H9 (cell line): ENCODE results near the gene IFT122. TPM values are rescaled to one million over a fixed set of nuclear protein-coding genes. Genes with fewer than 3 reads are reported as not detected.
A peak's percentile ranks its signal among the peaks of the same experiment; 100 is the strongest.

Experiments used
- DNase-seq: peaks from one replicate; pipeline ENCODE4 v3.0.0-alpha.2; 2017
- H2AFZ ChIP-seq: one replicate; pipeline ENCODE4 v1.6.1; 2013; ENCODE audit warnings: mild to moderate bottlenecking, low read length, control low read depth, moderate library complexity
- H2AK5ac ChIP-seq: 2 replicates; pipeline ENCODE4 v1.6.1; 2013; ENCODE audit warnings: low read length, control low read depth, mixed read lengths; ENCODE audit not compliant: insufficient read length
- H2BK120ac ChIP-seq: one replicate; pipeline ENCODE4 v1.6.1; 2013; ENCODE audit warnings: low read depth, mild to moderate bottlenecking, low read length, control low read depth, inconsistent platforms; ENCODE audit not compliant: poor library complexity, severe bottlenecking
- H2BK12ac ChIP-seq: 2 replicates; pipeline ENCODE4 v1.6.1; 2013; ENCODE audit warnings: low read length, control low read depth, mixed read lengths, low read depth; ENCODE audit not compliant: insufficient read length
- H2BK15ac ChIP-seq: 2 replicates; pipeline ENCODE4 v1.6.1; 2013; ENCODE audit warnings: low read depth, low read length, control low read depth
- H2BK20ac ChIP-seq: one replicate; pipeline ENCODE4 v1.6.1; 2013; ENCODE audit warnings: low read depth, mild to moderate bottlenecking, low read length, control low read depth, inconsistent platforms; ENCODE audit not compliant: poor library complexity, severe bottlenecking
- H2BK5ac ChIP-seq: 2 replicates; pipeline ENCODE4 v1.6.1; 2013; ENCODE audit warnings: low read length, control low read depth, mixed read lengths; ENCODE audit not compliant: insufficient read length
- H3K14ac ChIP-seq: 2 replicates; pipeline ENCODE4 v1.6.1; 2013; ENCODE audit warnings: low read length, control low read depth; ENCODE audit not compliant: insufficient read depth
- H3K18ac ChIP-seq: 2 replicates; pipeline ENCODE4 v1.6.1; 2013; ENCODE audit warnings: low read depth, mild to moderate bottlenecking, mixed read lengths, low read length, control low read depth; ENCODE audit not compliant: insufficient read length
- H3K23ac ChIP-seq: 2 replicates; pipeline ENCODE4 v1.6.1; 2013; ENCODE audit warnings: low read length, control low read depth, mixed read lengths, low read depth; ENCODE audit not compliant: insufficient read length
- H3K23me2 ChIP-seq: 2 replicates; pipeline ENCODE4 v1.6.1; 2013; ENCODE audit warnings: low read depth, mild to moderate bottlenecking, mixed read lengths, low read length, control low read depth; ENCODE audit not compliant: insufficient read length, poor library complexity, severe bottlenecking
- H3K27ac ChIP-seq: 2 replicates; pipeline ENCODE4 v1.5.1; 2013; ENCODE audit warnings: low read length, control low read depth, mixed read lengths, low read depth; ENCODE audit not compliant: insufficient read length
- H3K27me3 ChIP-seq: 2 replicates; pipeline ENCODE4 v1.6.1; 2013; ENCODE audit warnings: low read length, control low read depth, inconsistent platforms; ENCODE audit not compliant: insufficient read depth
- H3K4ac ChIP-seq: 2 replicates; pipeline ENCODE4 v1.6.1; 2013; ENCODE audit warnings: low read depth, mild to moderate bottlenecking, control low read depth, inconsistent platforms, low read length, moderate library complexity
- H3K4me1 ChIP-seq: 2 replicates; pipeline ENCODE4 v1.6.1; 2013; ENCODE audit warnings: low read length, control low read depth, inconsistent platforms; ENCODE audit not compliant: insufficient read depth
- H3K4me2 ChIP-seq: 2 replicates; pipeline ENCODE4 v1.6.1; 2013; ENCODE audit warnings: low read length, control low read depth, mixed read lengths; ENCODE audit not compliant: insufficient read length, insufficient read depth
- H3K56ac ChIP-seq: 2 replicates; pipeline ENCODE4 v1.6.1; 2013; ENCODE audit warnings: low read depth, mild to moderate bottlenecking, mixed read lengths, low read length, control low read depth; ENCODE audit not compliant: insufficient read length
- H3K79me1 ChIP-seq: 2 replicates; pipeline ENCODE4 v1.6.1; 2013; ENCODE audit warnings: low read depth, mild to moderate bottlenecking, moderate library complexity, low read length, control low read depth, inconsistent platforms; ENCODE audit not compliant: insufficient read depth, poor library complexity, severe bottlenecking
- H3K79me2 ChIP-seq: 2 replicates; pipeline ENCODE4 v1.6.1; 2013; ENCODE audit warnings: low read length, control low read depth, inconsistent platforms; ENCODE audit not compliant: insufficient read depth
- H3K9ac ChIP-seq: 2 replicates; pipeline ENCODE4 v1.6.1; 2013; ENCODE audit warnings: low read length, control low read depth, mixed read lengths; ENCODE audit not compliant: insufficient read length; ENCODE audit errors: extremely low read depth
- H3K9me3 ChIP-seq: one replicate; pipeline ENCODE4 v1.6.1; 2013; ENCODE audit warnings: low read depth, low read length, inconsistent platforms; ENCODE audit not compliant: control insufficient read depth
- H3T11ph ChIP-seq: one replicate; pipeline ENCODE4 v1.6.1; 2013; ENCODE audit warnings: mild to moderate bottlenecking, low read length, control low read depth, inconsistent platforms
- H4K20me1 ChIP-seq: one replicate; pipeline ENCODE4 v1.6.1; 2013; ENCODE audit not compliant: control insufficient read depth, insufficient read length, insufficient read depth
- H4K5ac ChIP-seq: 2 replicates; pipeline ENCODE4 v1.6.1; 2013; ENCODE audit warnings: low read depth, mild to moderate bottlenecking, mixed read lengths, low read length, control low read depth; ENCODE audit not compliant: insufficient read length
- H4K8ac ChIP-seq: replicated peaks from 2 replicates; pipeline ENCODE4 v1.6.1; 2013; ENCODE audit warnings: low read length, control low read depth, mixed read lengths, low read depth; ENCODE audit not compliant: insufficient read length
- H4K91ac ChIP-seq: 2 replicates; pipeline ENCODE4 v1.6.1; 2013; ENCODE audit warnings: low read depth, mild to moderate bottlenecking, moderate library complexity, mixed read lengths, low read length, control low read depth; ENCODE audit not compliant: insufficient read length
- H3K27ac Mint-ChIP-seq, 3 experiments: 2 replicates in 2 of 3; 3 replicates in 1 of 3; pipeline ENCODE4 v1.8.0; 2020 to 2021; ENCODE audit warnings: mixed read lengths in 3 of 3, mild to moderate bottlenecking in 1 of 3, moderate library complexity in 1 of 3
- H3K27me3 Mint-ChIP-seq: 2 replicates; pipeline ENCODE4 v1.8.0; 2021; ENCODE audit warnings: low read depth, mild to moderate bottlenecking, moderate library complexity, mixed read lengths
- H3K36me3 Mint-ChIP-seq, 3 experiments: 2 replicates in 2 of 3; 3 replicates in 1 of 3; pipeline ENCODE4 v1.8.0; 2020 to 2021; ENCODE audit warnings: low read depth in 3 of 3, mixed read lengths in 3 of 3; ENCODE audit not compliant: insufficient read depth in 1 of 3
- H3K4me1 Mint-ChIP-seq, 2 experiments: 2 replicates each; pipeline ENCODE4 v1.8.0; 2020; ENCODE audit warnings: mixed read lengths in 2 of 2
- H3K4me3 Mint-ChIP-seq, 2 experiments: 2 replicates in 1 of 2; 3 replicates in 1 of 2; pipeline ENCODE4 v1.8.0; 2020 to 2021; ENCODE audit warnings: mild to moderate bottlenecking in 2 of 2, mixed read lengths in 2 of 2, moderate library complexity in 1 of 2
- H3K9me3 Mint-ChIP-seq, 2 experiments: 2 replicates in 1 of 2; 3 replicates in 1 of 2; pipeline ENCODE4 v1.8.0; 2020; ENCODE audit warnings: mild to moderate bottlenecking in 2 of 2, mixed read lengths in 2 of 2, moderate library complexity in 1 of 2
- total RNA-seq: library from RNA; stranded (reverse); gene quantifications from 2 replicates; pipeline ENCODE4 v1.2.1, GENCODE V29; 2021
- TF ChIP-seq, protein P1 (sequence below): fragments of 200-600 bp; sonication (generic); conservative IDR thresholded peaks from 3 replicates; pipeline ENCODE4 v1.8.0; 2021; ENCODE audit warnings: antibody characterized with exemption, mild to moderate bottlenecking

IFT122 gene
- total RNA-seq, 1 experiment from 2014 or later, result 19.3 TPM

DNA sequence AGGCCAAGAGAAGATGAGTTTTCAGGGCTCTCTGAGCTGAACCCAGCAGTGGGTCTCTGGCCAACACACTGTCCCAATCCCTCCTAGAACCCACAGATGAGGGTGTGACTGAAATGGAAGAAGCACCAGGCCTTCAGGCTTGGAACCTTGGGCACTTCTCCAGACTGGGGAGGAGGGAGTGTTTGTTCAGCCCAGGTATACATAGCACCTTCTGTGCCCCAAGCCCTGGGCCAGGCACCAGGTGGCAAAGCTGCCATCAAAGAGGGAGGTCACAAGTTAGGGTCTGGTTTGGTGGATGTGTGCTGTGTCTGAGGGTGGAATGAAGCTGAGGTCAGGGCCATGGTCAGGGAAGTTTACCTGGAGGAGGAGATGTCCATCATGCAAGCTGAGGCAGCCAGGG, 72.6 kb downstream of the IFT122 start:
- no peaks in the 10 kb centered on the region for H4K20me1 ChIP-seq
- no peak overlapping the region for H3K9ac ChIP-seq
- Mint-ChIP-seq H3K36me3 (peaks cover 8 to 25% (median 19%) of the 10 kb centered on the region in 3 experiments; a peak in 6 of 7 replicates), H3K27me3 (peaks cover 2% of the 10 kb centered on the region; the same call in 1 of the 2 replicates), H3K9me3 (no peaks in the 10 kb centered on the region), H3K4me1 (peaks cover 4 to 7% of the 10 kb centered on the region in 2 experiments; a peak in 3 of 4 replicates), H3K4me3 (no peak overlapping the region), H3K27ac (peak overlapping the region in 1 of 3 experiments; percentile 42; a peak in 2 of 7 replicates)
- no peak overlapping the region for H3K14ac ChIP-seq
- no peak overlapping the region for H2BK120ac ChIP-seq
- no peak overlapping the region for H3K27ac ChIP-seq
- no peak overlapping the region for H2BK12ac ChIP-seq
- H3K23ac ChIP-seq, result no peak overlapping the region
- H2BK5ac ChIP-seq, result no peak overlapping the region
- H3T11ph ChIP-seq, result no peak overlapping the region
- no peak overlapping the region for H4K8ac ChIP-seq
- no peak overlapping the region for H3K4ac ChIP-seq
- H3K4me2 ChIP-seq, result no peak overlapping the region
- no peak overlapping the region for H2AK5ac ChIP-seq
- H3K9me3 ChIP-seq, result no peaks in the 10 kb centered on the region
- no peak overlapping the region for H4K91ac ChIP-seq
- no peaks in the 10 kb centered on the region for H3K23me2 ChIP-seq
- TF ChIP-seq, protein P1, sequence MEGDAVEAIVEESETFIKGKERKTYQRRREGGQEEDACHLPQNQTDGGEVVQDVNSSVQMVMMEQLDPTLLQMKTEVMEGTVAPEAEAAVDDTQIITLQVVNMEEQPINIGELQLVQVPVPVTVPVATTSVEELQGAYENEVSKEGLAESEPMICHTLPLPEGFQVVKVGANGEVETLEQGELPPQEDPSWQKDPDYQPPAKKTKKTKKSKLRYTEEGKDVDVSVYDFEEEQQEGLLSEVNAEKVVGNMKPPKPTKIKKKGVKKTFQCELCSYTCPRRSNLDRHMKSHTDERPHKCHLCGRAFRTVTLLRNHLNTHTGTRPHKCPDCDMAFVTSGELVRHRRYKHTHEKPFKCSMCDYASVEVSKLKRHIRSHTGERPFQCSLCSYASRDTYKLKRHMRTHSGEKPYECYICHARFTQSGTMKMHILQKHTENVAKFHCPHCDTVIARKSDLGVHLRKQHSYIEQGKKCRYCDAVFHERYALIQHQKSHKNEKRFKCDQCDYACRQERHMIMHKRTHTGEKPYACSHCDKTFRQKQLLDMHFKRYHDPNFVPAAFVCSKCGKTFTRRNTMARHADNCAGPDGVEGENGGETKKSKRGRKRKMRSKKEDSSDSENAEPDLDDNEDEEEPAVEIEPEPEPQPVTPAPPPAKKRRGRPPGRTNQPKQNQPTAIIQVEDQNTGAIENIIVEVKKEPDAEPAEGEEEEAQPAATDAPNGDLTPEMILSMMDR, result no peak
- H2BK20ac ChIP-seq, result no peak overlapping the region
- no peak overlapping the region for H2BK15ac ChIP-seq
- no peak for DNase-seq
- no peak overlapping the region for H4K5ac ChIP-seq
- no peaks in the 10 kb centered on the region for H3K79me1 ChIP-seq
- no peak overlapping the region for H3K18ac ChIP-seq
- peaks cover 2% of the 10 kb centered on the region; the same call in 1 of the 2 replicates for H3K4me1 ChIP-seq
- no peaks in the 10 kb centered on the region for H3K27me3 ChIP-seq
- no peak overlapping the region for H3K56ac ChIP-seq
- no peak overlapping the region for H2AFZ ChIP-seq
- no peaks in the 10 kb centered on the region for H3K79me2 ChIP-seq
